NCI-H2107 treated with DMSO at 0.1 percent for 48 hours (cell line): ENCODE results near the gene RNF31.
"Not testable (repeated sequence)": the region's sequence is repeated elsewhere in the genome, so short reads cannot be mapped to it uniquely, and the experiment has no call there.

Experiments
- DNase-seq: peaks from one replicate; lab custom pipeline; 2025; ENCODE audit not compliant: unreplicated experiment; lab: John Stamatoyannopoulos, UW

Gene RNF31

DNA sequence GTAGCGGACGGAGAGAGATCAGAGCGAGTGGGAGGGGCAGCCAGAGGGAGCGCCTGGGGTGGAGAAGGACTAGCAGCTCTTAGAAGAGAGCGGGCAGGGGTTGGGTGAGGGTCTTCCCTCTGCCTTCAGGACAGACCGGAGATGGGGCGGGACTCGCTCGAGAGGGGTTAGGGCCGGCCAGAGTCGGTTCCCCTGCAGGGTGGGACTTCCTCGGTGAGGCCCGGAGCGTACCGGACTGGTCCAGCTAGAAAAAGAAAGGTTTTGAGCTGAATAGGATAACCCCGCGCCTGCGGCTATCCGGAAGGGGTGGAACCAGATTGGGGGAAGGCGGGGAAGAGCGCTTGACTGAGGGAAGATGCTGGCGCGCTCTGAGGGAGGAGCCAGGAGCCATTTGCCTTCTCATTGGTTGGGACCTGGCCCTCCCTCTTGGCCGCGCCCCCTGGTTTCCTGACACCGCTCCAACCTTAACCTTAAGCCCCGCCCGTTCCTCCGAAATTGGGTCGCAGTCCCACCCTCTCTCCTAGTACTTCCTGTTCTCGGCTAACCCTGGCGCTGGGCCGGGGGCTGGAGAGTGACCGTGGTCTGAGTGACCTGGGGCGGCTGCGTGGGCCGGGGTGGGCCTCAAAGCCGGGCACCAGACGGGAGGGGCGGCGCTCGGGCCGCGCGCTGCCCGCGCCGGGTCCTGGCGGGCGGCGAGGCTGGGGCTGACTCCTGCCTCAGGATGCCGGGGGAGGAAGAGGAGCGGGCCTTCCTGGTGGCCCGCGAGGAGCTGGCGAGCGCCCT, at the start of gene RNF31:
TSS of gene RNF31 (plus strand) at position 521 of the 783 bp plus-strand sequence. CDS start at position 722, 201 bp downstream.
- peak; percentile 99 for DNase-seq

DNA sequence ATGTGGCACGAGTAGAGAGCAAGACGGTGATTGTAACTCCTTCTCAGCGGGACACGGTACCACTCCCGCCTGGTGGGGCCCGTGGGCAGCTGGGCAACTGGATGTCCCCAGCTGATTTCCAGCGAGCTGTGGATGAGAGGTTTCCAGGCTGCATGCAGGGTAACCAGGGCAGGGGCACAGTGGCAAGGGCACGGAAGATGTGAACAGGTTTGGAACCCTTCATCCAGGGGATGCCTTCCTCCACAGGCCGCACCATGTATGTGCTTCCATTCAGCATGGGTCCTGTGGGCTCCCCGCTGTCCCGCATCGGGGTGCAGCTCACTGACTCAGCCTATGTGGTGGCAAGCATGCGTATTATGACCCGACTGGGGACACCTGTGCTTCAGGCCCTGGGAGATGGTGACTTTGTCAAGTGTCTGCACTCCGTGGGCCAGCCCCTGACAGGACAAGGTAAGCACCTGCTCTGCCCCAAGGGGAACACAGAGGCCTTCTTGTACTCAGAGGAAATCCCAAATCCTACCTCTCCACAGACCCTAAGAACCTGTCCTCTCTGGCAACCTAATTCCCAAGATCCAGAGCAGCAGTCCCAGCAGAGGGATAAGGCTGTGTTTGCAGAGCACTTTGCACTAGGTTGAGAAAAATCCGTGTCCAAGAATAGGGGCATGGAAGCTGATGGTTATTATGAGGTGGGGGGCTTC, 48.9 kb upstream of the RNF31 start:
- no peak for DNase-seq

DNA sequence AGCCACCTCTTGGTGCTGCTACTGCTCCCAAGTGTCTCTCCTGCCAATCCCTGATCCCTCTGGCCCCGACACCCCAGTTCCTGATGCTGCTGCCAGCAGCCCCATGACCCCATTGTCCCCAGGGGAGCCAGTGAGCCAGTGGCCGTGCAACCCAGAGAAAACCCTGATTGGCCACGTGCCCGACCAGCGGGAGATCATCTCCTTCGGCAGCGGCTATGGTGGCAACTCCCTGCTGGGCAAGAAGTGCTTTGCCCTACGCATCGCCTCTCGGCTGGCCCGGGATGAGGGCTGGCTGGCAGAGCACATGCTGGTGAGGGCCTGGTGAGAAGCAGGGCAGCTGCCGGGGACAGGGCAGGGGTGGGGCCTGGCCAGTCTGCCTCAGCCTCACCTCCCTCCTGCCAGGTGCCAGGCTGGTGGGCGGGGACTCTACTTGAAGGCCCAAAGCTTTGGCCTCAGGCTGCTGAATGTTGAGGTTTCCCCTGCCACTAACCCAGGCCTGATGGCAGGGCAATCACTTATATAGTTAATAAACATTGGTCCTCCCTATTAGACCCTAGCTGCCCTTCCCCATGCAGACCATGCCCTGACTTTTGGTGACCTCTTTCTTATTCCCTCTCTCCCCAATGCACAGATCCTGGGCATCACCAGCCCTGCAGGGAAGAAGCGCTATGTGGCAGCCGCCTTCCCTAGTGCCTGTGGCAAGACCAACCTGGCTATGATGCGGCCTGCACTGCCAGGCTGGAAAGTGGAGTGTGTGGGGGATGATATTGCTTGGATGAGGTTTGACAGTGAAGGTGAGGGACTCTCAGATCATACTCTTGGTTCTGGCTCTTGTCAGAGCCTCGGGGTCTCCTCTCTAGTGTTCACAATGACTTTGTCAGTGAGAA, 48.1 kb upstream of the RNF31 start:
- DNase-seq, result peak; percentile 72

DNA sequence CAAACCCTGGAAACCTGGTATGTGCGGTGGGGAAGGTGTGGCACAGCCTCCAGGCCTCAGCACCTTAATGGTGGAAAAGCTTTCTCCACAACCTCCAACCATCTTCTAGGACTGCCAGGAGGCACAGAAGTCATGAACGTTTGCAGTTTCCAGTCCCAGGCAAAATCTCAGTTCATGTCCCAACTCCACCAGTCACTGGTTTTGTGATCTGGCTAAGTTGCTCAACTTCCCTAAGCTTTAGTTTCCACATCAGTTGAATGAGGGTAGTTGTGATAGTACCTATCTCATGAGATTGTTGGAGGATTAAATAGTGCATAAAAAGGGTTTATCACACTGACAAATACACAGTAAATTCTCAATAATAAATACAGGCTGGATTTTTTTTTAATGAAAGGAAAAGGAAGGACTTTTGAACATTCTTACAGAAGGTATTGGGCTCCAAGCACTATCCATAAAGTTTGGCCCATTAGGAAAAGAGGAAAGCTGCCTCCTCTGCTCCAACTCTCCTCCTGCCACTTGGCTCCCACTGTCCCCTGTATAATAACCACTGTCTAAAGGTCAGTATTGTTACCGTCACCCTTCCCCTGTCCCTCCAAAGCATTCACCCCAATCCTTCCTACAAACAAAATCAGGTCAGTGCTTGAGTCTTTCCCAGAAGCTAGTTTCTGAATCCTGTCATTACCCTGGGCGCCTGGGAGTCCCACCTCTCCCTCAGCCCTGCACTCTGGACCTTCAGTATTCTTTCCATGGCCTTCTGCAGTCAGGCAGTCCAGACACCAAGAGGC, 46.9 kb upstream of the RNF31 start:
- no peak for DNase-seq

DNA sequence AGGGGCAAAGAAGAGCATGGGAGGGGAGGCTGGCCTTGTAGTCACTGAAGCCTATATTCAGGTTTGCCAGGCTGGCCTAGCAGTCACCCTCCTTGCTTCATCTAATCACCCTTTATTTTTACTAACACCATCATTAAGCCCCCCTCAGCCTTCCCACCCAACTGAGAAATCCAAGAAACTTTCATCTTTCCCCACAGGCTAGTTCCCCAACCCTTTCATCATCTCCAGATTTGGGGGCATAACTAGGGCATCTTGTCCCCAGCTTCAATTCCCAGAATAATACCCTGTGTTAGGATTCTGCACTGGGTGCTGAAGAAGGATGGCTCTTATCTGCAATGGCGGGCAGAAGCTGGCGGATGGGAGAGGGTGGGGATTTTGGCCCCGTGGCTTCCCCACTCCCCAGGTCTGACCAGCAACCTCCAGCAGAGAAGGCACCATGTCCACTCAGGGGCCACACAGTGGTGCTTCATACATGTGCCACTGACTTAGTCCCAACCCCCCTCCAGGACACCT, 46.3 kb upstream of the RNF31 start:
- DNase-seq, result no peak

DNA sequence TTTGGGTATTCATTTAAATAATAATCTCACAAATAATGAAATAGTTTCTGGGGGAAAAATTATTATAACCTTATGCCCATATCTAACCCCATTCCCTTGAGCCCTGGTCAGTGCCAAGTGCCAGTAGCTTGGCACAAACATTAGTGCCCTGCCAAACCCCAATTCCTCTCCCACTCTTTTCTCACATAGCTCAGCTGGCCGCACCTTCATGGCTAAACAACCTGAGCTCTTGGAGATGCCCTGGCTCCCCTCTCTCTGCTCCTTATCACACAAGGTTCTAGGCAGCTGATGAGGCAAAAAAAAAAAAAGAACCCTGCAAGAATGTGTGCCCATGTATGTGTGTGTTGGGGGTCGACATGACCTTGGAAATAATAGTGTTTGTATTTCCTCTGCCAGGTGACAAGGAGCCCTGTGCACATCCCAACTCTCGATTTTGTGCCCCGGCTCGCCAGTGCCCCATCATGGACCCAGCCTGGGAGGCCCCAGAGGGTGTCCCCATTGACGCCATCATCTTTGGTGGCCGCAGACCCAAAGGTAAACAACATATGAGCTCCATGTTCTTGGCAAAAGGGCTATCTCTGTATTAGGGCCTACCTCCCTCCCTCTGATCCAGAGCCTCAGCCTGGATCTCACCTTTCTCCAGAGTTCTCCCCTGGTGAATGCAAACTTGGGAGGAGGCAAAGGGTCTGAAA, 44.8 kb upstream of the RNF31 start:
- DNase-seq, result no peak

DNA sequence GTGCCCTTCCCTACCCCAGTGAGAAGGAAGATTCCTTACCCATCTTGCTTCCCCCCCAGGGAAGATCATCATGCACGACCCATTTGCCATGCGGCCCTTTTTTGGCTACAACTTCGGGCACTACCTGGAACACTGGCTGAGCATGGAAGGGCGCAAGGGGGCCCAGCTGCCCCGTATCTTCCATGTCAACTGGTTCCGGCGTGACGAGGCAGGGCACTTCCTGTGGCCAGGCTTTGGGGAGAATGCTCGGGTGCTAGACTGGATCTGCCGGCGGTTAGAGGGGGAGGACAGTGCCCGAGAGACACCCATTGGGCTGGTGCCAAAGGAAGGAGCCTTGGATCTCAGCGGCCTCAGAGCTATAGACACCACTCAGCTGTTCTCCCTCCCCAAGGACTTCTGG, 43.8 kb upstream of the RNF31 start:
- DNase-seq, result no peak

DNA sequence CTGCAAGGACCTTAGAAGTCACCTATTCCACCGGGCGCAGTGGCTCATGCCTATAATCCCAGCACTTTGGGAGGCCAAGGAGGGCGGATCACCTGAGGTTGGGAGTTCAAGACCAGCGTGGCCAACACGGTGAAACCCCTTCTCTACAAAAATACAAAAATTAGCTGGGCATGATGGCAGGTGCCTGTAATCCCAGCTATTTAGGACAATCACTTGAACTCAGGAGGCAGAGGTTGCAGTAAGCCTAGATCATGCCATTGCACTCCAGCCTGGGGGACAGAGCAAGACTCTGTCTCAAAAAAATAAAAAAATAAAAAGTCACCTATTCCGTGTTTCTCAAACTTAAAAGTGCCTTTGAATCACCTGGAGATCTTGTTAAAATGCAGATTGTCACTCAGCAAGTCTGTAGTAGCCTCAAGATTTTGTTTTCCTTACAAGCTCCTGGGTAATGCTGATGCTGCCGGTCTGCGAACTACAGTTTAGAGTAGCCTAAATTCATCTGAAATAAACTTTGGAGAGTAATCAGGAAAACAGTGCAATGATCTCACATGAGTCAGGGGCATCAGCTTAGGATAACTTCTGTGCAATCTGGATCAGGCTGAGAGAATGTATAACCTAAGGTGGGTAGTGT, 41.6 kb upstream of the RNF31 start:
- not testable (repeated sequence) for DNase-seq

DNA sequence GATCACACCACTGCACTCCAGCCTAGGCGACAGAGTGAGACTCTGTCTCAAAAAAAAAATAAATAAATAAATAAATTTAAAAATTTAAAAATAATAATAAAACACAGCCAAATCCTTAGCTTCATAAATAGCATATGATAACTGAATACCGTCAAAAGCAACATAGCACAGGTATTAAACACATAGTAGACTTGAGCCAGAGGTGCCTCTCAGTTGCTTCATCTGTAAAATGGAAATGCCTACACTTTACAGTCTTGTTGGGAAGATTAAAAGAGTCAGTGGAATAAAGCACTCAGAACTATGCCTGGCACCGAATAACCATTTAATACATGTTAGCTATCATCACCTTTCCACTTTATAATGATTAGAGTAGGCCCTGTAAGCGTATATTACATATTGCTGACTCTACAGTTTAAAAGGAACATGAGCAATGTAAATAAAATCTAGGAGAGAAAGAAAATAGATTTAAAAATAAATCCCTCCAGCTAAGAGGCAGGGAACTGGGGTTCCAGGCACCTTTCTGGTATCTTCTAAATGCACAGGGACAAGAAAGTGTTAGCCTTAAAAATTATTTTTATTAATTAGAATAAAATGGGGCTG, 40.5 kb upstream of the RNF31 start:
- DNase-seq, result no peak

DNA sequence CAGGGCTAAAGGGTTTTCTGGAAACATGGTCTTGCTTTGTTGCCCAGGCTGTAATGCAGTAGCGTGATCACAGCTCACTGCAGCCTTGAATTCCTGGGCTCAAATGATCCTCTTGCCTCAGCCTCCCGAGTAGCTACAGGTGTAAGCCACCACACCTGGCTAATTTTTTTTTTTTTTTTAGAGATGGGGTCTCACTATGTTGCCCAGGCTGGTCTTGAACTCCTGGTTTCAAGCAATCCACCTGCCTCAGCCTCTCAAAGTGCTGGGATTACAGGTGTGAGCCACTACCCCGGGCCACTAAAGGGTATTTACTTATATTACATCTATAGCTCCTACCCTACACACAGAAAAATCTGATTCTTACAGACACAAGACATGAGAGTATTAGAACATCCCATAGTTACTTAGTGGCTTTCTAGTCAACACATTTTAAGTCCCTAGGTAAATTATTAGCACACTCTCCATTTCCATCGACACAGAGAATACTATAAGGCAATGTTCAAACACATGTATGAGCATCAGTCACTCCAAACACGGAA, 38.9 kb upstream of the RNF31 start:
- no peak for DNase-seq

DNA sequence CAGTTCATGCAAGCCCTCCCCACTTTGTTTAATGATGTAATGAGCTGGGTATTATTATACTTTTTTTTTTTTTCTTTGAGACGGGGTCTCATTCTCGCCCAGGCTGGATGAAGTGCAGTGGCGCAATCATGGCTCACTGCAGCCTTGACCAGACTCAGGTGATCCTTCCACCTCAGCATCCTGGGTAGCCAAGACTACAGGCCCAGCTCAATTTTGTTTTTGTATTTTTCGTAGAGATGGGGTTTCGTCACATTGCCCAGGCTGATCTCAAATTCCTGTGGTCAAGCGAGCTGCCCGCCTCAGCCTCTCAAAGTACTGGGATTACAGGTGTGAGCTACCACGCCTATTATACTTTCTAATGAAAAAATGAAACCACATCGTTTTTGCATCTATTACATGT, 37.2 kb upstream of the RNF31 start:
- no peak for DNase-seq

DNA sequence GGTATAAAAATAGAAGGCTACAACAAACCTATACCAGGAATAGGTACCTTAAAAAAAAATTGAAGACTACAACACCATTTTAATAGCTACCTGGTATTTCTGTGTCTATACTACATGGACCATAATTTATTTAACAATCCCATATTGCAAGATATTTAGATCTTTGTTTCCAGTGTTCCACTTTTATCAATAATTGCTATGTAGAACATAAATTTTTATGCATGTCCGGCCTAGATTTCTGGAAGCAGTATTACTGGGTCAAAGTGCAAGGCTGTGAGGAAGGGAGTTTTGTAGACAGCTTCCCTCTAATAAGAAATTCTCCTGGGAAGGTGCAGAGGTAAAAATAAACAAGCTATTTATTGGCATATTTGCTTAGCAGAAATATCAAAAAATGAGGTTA, 36.8 kb upstream of the RNF31 start:
- DNase-seq, result no peak

DNA sequence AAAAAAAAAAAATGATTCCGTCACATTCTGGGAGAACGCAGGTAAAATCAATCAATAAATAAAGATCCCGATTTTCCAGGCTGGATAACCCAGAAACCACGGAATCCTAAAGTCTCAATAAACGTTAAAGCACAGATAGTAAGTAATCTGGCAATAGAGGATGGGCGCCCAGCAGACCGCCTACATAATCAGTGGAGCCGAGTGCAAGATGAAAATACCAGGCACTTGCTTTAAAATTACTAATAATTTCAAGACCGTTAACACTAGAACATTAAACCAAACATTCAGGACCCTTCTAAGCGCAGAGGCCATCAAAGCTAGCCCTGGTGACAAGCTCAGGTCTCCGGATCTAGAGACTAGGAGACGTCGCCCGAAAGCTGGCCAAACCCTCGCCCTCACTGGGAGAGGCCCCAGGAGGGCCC, 33.9 kb upstream of the RNF31 start:
- no peak for DNase-seq

DNA sequence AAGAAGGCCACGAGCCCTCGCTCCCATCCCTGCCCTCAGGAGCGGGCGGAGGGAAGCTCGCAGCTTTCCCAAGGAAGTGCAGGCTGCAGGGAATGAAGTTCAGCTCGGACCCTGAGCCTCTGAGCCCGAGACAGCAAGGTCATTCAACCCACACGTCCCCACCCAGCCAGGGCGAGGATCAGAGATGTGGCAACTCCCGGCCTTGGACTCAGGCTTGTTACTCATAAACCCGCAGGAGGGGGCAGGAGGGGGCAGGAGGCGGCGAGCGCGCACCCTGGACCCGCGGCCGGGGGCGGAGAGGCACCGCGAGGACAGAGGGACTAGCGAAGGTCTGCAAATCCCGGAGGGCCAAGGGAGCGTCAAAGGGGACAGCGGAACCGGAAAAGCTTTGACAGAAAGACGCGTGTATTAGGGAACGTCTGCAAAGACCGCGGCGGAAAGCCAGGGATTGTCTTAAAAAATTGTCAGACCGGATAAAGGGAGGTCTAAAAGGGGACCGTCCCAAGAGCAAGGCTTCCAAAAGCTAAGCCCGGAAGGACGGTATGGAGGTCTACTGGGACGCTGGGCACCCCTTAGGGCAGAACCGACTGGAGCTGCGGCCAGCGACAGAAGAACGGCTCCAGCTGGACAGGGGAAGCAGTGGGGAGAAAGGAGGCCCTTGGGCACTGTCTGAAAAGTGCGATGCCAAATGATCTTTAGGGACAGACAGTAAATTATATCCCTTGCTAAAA, 33.3 kb upstream of the RNF31 start:
- peak; percentile 91 for DNase-seq

DNA sequence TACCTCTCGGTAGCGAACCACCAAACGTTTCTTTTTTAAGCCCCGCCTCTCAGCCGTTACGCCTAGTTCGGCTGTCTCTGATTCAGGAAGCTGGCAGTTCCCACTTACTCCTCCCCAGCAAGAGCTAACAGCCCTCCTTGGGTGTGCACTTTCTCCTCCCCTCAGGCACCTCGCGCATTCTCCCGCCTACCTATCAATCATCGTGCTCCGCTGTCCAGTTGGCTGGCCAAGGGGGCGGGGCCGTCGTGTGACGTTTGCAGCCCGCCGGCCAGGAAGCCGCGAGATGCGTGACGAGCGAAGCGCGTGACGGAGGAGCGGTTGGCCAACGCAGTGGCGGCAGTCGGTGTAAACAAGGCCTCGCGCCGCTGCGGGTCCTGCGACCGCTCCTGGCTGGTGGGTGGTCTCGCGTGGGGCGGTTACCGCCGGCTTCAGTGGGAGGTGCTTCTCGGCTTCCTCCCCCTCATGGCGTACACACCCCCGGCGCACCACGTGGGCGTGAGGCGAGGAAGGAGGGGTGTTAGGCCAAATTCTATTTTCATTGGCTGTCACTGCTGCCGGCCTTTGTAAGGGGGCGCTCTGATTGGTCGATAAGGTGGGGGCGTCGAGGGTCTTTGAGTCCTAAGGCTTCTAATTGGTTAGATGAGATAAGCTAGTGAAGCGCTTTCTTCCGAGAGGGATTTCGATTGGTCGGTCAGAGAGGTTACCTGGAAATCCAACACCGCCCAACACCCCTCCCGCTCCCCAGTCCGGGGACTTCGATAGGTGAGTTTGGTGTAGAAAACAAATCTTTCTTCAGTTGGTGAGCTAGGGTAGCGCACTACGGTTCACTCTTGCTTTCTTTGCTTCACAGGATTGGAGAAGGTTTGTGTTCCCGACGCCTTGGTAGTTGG, 32.5 kb upstream of the RNF31 start, which contains the start of the genes DCAF11 and NRL:
TSS of gene DCAF11 (plus strand) at position 246 of the 890 bp plus-strand sequence. CDS start 818 bp downstream, outside the sequence.
TSS of gene NRL (minus strand) at position 418 of the 890 bp plus-strand sequence. CDS start 32,101 bp downstream, outside the sequence.
- peak; percentile 100 for DNase-seq

DNA sequence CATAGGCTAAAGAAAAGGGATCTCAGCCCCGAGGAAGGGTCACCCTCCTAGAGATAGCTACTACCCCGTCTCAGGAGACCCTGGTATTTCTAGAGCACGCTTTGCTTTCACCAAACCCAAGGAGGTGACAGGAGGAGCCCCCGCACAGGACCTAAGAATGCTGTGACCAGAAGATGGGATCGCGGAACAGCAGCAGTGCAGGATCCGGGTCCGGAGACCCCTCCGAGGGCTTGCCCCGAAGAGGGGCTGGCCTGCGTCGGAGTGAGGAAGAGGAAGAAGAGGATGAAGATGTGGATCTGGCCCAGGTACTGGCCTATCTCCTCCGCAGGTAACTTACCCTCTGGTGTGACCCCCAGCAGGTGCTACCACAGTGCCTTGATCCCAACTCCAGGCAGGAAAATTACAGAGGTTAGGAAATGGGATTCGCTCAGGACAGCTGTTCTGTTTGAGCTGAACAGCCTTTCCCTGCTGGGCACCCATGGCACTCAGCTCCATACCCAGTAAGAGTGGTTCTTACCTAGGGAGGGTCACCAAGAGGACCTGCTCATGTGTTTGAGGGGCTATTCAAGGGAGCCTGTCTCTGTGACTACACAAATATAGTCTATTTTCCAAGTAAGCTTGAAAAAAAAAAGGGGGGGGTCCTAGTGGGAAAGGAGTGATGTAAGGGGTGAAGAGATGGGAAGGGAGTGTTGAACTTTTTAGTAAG, 31.7 kb upstream of the RNF31 start:
- DNase-seq, result no peak
